GM12872 (cell line): ENCODE results near the gene KPNA2.

Experiments
- CTCF ChIP-seq: IDR thresholded peaks from 3 replicates; pipeline ENCODE4 v1.5.1; 2011; ENCODE audit warnings: low read depth, mild to moderate bottlenecking, low read length, moderate library complexity; ENCODE audit not compliant: insufficient read depth

Gene KPNA2

GRCh38 chr17:68074279-68074678, 38.7 kb downstream of the KPNA2 start:
- TF ChIP-seq CTCF, result no peak

GRCh38 chr17:68080411-68081150, 45.0 kb downstream of the KPNA2 start:
- no peak for TF ChIP-seq CTCF

- no peak for TF ChIP-seq CTCF
These were observed 50.3 kb downstream of the KPNA2 start for GRCh38 chr17:68085771-68086381.

- no peak for TF ChIP-seq CTCF
These were observed 52.3 kb downstream of the KPNA2 start for GRCh38 chr17:68087851-68088250.

GRCh38 chr17:68089881-68090280, 54.3 kb downstream of the KPNA2 start:
- TF ChIP-seq CTCF, result no peak

- no peak for TF ChIP-seq CTCF
These were observed 59.0 kb downstream of the KPNA2 start for GRCh38 chr17:68094481-68095078.

GRCh38 chr17:68095205-68095811, 59.8 kb downstream of the KPNA2 start:
- TF ChIP-seq CTCF, result no peak
